Measurements from ENCODE around the gene OPN1SW.

DNA sequence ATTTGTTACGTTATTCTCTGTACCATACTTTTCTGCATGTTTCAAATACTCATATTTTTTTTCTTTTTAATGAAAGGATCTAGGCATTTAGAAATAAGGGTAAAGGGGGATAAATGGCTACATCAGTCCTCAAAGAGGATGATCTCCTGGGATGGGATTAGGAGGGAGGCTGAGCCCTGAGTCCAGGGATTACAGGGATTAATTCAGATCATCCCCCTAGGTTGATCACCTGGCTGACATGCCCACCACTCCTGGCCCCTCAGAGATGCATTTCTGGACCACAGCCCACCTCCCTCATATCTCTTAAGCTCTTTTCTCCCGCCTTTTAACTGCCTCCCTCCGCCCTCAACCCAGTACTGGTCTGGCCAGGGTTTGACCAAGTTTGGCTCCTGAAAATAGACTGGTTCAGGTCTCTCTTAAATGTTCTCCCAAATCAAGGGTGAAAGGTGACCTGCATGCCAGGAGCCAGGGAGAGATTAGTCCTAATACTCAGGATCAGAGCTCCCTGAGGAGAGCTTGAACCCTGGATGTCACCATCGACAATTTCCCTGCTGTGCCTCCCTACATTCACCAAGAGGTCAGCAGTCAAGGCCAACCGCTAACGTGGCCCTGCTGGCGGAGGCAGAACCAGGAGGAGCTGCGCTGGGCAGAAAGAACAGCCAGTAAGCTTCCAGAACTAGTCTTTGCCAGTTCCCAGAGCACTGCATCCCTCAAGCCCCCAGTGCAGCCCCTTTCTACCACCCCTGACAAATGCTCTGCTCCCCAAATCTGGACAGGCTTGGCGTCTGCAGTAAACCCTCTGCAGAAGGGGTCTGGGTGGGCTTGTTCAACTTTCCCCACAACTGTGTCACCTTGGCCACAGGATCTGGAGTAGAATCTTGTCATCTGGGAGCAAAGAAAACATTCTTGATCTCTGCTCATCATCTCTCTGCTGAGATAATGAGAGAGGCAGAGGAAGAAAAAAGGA is 13.1 kb upstream of the OPN1SW start:
- TF ChIP-seq, protein P1, sequence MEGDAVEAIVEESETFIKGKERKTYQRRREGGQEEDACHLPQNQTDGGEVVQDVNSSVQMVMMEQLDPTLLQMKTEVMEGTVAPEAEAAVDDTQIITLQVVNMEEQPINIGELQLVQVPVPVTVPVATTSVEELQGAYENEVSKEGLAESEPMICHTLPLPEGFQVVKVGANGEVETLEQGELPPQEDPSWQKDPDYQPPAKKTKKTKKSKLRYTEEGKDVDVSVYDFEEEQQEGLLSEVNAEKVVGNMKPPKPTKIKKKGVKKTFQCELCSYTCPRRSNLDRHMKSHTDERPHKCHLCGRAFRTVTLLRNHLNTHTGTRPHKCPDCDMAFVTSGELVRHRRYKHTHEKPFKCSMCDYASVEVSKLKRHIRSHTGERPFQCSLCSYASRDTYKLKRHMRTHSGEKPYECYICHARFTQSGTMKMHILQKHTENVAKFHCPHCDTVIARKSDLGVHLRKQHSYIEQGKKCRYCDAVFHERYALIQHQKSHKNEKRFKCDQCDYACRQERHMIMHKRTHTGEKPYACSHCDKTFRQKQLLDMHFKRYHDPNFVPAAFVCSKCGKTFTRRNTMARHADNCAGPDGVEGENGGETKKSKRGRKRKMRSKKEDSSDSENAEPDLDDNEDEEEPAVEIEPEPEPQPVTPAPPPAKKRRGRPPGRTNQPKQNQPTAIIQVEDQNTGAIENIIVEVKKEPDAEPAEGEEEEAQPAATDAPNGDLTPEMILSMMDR (IDR thresholded peaks at IDR 0.05), result no peak
- no peak for TF ChIP-seq POLR2A (IDR thresholded peaks at IDR 0.05)

Measured in Peyer's patch (tissue), 4 donors.